ENCODE results near the gene YPEL1.
"Not testable (repeated sequence)": the region's sequence is repeated elsewhere in the genome, so short reads cannot be mapped to it uniquely, and the experiment has no call there.

The YPEL1 gene

DNA sequence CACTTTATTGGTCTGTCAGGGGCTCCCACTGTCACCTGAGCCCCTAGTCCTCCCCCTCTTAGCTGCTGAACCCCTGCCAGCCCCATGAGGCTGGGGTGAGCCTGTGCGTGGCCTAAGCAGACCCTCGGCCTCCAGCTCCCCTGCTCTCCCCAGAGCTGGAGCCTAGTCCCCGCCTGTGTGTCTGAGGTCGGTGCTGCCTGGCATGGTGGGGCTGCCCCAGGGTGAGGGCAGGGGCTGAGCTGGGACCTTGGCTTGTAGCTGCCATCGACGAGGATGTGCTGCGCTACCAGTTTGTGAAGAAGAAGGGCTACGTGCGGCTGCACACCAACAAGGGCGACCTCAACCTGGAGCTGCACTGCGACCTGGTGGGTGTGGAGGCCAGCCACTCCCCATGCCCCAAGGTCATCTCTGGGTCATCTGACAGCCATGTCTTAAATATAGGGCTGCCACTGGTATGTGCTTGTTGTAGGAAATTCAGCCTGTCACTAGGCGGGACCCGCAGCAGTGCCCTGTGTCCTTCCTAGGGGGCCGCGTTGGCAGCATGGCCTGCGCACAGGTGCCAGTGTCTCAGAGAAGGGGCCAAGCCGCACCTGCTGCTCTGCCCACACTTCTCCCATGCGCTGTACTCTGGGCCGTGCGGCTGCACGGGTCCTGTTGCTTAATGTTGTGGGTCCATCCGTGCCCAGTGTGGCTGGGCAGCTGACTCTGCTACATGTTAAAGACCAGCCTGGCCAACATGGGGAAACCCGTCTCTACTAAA lies 48.8 kb downstream of the YPEL1 start:
- in situ Hi-C loops (cut with HindIII; ENCODE audit: low sequenced_read_pairs), result no loop called here

DNA sequence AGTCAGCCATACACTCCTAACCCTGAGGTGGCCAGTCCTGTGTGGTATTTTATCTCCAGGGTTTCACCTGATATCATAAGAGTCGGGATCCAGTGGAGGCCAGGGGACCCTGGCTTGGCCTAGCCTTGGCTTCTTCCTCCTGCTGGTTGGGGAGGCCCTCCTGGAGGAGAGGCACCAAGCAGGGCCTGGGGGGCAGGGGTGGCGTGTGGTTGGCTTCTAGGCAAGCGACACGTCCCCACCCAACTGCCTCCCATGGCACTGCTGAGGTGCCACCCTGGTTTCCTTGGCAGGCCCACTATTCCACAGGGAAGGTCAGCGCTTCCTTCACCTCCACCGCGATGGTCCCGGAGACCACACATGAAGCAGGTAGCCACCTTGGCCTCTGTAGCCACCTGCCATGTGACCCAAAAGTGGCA lies 49.4 kb downstream of the YPEL1 start:
- in situ Hi-C loops (cut with HindIII; ENCODE audit: low sequenced_read_pairs), result no loop called here

DNA sequence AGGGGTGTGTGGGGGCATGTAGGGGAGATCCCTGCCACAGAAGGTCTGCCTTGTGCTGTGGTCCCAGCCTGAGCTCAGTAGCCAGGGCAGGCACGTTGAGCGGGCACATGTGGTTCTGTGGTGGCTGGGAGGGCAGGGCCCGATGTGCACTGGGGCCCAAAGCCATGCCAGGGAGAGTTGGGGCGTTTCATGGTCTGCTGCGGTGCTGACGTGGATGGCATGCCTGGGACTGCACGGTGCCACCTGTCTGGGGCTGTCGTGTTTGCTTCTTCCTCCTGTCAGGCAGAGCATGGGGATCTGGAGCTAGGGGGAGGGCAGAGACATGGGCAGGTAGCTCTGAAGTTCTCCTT lies 50.5 kb downstream of the YPEL1 start:
- in situ Hi-C loops (cut with HindIII; ENCODE audit: low sequenced_read_pairs), result no loop called here

DNA sequence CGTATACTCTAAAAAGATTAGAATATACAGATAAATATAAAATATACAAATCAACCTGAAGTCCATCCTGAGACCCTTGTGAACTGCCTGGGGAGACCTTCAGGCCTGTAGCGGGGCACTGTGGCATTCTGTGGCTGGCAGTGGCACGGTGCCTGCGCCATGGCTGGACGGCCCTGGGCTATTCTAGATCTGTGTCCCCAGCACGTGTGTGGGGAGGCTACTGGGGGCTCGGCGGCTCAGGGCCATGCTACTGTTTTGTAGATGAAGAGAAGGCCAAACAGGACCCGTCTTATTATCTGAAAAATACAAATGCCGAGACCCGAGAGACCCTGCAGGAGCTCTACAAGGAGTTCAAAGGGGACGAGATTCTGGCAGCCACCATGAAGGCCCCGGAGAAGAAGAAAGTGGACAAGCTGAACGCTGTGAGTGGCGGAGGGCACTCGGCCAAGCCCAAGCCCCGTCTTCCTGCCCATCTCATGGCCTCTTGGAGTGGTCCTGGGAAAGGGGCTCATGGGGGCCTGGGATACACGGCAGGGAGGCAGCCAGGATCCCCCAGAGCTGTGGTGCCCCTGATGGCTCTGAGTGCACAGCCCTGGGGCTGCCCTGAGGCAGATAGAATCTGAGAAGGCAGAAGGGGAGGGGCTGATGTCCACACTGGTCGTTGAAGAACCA lies 51.0 kb downstream of the YPEL1 start:
- in situ Hi-C loops (cut with HindIII; ENCODE audit: low sequenced_read_pairs), result no loop called here

DNA sequence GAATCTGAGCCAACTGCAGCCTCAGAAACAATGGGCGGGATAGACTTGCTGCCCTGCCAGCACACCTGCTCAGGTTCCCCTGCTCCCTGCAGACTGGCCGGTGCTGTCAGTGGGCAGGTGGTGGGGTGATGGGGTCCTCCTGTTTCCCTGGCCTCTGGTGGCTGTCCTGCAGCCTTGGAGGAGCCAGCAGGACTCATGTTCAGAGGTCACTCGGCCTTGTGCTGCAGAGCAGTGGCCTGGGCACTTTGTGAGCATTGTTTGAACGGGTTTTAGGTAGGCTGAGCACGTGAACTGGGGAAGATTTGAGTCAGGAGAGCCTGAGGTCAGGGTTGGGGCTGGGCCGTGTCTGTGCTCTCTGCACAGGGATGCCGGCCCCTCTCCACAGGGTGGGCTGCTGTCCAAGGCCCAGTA lies 52.2 kb downstream of the YPEL1 start:
- in situ Hi-C loops (cut with HindIII; ENCODE audit: low sequenced_read_pairs), result no loop called here

DNA sequence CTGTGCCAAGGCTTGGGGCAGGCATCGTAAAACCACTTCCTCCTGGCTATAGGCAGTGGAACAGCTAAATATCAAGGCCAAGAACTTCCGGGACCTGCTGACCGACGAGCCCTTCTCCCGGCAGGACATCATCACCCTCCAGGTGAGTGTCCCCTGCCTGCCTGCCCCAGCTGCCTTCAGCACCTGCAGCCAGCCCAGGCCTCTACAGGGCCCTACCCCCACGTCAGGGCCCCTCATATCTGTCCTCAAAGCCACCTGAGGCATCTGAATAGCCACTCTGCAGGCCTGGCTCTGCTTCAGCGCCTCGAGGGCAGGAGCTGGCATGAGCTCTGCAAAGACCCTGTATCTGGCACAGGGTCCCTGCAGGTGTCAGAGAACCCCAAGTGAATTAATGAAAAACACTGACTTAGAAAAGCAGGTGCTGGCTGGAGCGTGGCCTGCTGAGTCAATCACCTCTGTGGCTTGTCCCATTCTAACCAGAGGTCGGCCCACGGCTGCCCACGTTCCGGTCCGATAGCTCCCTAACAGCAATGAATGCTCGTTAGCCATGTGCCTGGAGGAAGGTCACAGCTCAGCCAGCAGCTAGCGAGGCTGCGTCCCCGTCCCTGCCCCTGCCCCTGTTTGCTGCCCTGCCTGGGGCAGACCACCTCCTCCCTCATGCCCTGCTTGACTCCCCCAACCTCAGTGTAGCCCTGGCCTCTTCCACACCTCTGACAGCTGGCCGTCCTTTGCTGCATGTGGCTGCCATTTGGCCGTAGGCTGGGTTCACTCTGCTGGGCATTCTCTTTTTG lies 53.0 kb downstream of the YPEL1 start:
- in situ Hi-C loops (cut with HindIII; ENCODE audit: low sequenced_read_pairs), result no loop called here

DNA sequence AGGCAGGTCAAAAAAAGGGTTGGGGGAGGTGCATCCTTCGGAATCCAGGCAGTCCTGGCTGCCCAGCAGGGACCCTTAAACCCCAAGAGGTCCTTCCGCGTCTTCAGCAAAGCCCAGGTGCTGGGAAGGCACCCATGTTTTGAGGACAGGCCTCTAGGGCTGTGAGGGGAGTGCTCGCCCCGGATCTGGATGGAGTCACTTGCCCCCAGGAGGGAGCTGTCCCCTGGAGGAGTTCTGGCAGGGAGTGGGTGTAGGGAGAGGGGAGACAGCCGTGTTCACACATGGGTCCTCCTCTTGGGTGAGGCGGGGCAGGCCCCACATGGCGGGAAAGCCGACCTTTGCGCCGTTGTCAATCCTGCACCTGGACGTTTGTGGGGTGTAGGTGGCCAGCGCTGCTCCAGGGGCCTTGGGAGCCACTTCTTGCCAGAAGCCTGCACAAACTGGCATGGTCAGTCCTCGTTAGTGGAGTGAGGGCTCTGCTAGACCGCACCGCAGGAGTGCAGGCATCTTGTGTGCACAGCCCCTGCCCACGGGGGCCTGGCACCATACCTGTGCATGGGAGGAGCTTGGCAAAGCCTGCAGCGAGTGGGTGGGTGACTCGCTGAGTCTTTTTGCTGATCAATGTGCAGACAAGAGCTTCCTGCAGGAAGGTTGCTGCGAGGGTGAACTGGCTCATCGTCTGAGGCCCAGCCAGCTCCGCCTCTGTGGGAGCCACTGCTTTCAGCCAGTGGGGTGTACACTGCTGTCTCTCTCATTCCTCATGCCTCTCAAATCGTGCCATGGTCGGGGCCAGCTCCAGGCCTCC lies 53.8 kb downstream of the YPEL1 start:
- in situ Hi-C loops (cut with HindIII; ENCODE audit: low sequenced_read_pairs), result no loop called here

DNA sequence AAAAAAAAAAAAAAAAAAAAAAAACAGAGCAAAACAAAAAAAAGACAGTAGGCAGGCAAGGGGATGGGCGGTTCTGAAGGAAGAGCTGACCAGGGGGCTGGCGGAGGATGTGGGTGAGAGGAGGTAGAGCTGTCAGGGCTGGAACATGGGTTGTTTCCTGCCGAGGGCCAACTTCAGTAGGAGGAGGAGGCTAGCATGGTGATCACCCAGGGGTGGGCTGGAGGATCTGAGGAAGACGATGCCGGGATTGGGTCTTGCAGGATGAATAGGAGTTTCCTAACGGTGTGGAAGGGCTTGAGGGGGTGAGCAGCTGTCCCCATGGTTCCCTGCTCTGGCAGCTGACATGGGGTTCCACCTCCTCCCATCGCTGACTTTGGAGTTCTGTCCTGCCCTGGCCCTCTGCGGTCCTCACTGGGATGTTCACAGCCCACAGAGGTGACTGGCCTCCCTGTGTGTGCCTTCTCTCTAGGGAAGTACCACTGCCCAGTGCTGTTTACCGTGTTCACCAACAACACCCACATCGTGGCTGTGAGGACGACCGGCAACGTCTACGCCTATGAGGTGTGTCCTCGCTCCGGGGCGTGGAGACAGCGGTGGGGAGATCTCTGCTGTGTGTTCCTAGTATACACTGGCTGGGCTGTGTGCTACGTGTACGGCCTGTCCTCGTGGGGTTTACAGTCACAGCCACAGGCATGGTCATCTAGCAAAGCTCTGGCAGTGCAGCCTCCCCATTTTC lies 54.6 kb downstream of the YPEL1 start:
- in situ Hi-C loops (cut with HindIII; ENCODE audit: low sequenced_read_pairs), result no loop called here

DNA sequence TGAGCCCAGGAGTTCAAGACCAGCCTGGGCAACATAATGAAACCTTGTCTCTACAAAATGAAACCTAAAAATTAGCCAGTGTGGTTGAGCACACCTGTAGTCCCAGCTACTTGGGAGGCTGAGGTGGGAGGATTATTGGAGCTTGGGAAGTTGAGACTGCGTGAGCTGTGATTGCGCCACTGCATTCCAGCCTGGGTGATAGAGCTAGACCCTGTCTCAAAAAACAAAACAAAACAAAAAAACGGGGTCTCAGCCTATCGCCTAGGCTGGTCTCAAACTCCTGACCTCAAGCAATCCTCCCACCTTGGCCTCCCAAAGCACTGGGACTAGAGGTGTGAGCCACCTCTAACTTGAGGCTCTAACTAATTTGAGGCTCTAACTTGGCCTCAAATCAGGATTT lies 56.2 kb downstream of the YPEL1 start:
- in situ Hi-C loops (cut with HindIII; ENCODE audit: low sequenced_read_pairs), result no loop called here

DNA sequence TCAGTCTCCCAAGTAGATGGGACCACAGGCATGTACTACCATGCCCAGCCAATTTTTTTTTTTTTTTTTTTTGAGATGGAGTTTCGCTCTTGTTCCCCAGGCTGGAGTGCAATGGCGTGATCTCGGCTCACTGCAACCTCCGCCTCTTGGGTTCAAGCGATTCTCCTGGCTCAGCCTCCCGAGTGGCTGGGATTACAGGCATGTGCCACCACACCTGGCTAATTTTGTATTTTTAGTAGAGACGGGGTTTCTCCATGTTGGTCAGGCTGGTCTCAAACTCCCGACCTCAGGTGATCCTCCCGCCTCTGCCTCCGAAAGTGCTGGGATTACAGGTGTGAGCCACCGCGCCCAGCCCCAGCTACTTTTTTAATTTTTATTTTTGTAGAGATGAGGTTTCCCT lies 56.8 kb downstream of the YPEL1 start:
- in situ Hi-C loops (cut with HindIII; ENCODE audit: low sequenced_read_pairs), result not testable (repeated sequence)

DNA sequence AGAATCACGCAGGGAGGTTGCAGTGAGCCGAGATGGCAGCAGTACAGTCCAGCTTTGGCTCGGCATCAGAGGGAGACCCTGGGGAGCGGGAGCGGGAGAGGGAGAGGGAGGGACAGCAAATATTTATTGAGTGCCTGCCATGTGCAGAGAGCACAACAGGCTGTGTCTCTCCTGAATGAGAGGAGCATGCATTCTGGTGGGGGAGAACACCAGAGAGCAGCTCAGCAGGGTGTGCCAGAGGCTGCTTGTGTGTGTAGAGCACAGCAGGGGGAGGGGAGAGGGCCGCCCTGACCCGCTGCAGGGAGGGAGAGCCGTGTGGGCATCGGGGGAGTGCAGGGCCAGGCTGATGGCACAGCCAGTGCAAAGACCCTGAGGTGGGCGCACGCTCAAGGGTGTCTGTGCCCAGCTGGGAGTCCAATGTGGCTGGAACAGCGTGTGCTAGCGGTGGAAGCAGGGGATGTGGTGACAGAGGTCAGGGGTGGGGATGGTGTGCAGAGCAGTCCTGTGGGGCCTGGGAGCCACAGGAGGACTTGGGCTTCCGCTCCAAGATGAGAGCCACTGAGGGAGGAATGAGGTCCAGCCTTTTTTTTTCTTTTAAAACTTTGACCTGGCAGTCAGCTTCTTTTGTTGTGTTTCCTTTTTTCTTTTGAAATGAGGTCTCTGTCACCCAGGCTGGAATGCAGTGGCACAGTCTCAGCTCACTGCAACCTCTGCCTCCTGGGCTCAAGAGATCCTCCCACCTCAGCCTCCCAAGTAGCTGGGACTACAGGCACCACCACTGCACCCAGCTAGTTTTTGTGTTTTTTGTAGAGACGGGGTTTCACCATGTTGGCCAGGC lies 57.8 kb downstream of the YPEL1 start:
- in situ Hi-C loops (cut with HindIII; ENCODE audit: low sequenced_read_pairs), result no loop called here

DNA sequence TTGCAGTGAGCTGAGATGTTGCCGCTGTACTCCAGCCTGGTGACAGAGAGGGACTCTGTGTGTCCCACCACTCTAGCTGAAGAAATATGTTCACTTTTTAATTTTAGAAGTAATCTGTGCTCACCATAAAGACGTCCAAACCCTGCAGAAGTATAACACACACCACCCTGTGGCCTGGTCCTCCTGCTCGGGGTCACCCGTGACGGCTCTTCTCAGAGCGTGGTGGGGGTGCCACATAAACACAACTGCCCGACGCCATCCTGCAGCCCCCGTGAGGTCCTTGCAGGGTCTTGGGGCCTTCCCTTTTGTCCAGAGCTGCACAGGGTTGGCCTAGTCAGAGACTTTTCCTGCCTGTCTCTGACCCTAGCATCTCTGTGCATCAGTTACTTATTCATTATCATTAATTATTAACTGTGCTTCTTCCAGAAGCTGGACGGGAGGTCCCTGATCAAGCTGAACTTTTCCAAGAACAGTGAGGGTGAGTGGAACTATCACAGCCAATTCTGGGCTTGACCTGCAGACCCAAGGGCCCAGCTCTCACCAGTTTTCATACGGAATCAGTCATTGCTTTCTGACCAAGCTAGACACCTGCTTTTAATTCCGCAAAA lies 60.9 kb downstream of the YPEL1 start:
- in situ Hi-C loops (cut with HindIII; ENCODE audit: low sequenced_read_pairs), result no loop called here

DNA sequence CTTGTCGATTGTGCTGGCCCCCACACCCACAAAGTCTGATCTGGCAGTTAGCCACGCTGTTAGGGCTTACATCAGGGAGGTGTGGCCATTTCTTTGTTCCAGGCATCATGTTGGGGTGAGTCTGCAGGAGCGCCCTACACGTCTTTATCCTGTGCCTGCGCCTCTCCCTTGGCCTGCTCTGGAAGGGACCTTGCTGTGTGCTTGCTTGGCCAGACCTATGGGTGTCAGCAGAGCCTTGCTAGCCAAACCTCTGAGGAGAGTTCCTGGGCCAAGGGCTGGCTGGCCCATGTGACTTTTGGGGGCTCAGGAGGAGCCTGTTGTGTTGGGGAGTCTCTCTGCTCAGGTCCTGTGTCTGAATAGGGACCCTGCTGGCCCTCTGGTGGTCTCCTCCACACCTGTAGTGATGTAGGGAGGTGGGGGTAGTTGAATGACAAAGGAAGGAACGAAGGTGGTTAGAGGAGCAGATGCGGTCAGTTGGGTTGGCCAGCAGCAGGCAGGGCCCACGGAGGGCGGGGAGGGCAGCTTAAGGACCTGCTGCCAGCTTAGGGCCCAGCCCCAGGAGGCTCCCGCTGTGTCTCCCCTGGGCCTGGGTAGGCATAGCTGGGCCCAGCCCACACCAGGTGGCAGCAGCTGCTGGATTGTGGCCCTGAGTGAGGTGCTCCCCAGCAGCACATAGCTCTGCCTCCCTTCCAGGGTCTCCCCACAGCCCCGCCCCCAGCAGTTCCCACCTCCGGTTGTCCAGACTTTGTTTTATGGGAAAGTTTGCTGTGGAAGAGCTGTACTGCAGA lies 61.9 kb downstream of the YPEL1 start:
- in situ Hi-C loops (cut with HindIII; ENCODE audit: low sequenced_read_pairs), result no loop called here

DNA sequence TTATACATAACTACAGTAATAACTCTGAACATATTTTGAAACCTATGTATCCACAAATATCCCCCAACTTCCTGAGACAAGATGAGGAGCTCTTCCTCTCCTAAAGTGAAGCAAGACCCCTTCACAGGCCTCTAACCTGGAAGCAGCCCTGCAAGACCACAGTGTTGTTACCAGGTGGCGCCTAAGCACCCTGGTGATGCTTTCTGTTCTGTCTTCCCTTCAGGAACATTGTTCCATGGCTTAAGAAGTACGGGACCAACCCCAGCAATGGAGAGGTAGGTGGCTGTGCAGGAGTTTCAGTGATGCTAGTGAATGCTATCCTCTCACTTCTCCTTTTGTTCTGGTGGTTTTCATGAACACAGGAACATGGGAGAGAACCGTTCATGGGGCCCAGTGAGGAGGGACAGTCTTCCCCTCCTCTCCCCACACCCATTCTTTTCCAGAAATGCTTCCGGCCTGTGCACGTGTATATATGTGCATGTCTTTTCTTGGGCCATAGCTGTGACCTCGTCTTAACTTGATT lies 63.4 kb downstream of the YPEL1 start:
- in situ Hi-C loops (cut with HindIII; ENCODE audit: low sequenced_read_pairs), result no loop called here

DNA sequence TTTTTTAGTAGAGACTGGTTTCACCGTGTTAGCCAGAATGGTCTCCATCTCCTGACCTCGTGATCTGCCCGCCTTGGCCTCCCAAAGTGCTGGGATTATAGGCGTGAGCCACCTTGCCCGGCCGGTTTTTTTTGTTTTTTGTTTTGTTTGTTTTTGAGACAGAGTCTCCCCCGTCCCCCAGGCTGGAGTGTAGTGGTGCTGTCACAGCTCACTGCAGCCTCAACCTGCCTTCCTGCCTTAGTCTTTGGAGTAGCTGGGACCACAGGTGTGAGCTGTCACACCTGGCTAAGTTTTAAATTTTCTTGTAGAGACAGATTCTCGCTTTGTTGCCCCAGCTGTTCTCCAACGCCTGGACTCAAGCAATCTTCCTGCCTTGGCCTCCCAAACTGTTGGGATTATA lies 66.6 kb downstream of the YPEL1 start:
- in situ Hi-C loops (cut with HindIII; ENCODE audit: low sequenced_read_pairs), result no loop called here

DNA sequence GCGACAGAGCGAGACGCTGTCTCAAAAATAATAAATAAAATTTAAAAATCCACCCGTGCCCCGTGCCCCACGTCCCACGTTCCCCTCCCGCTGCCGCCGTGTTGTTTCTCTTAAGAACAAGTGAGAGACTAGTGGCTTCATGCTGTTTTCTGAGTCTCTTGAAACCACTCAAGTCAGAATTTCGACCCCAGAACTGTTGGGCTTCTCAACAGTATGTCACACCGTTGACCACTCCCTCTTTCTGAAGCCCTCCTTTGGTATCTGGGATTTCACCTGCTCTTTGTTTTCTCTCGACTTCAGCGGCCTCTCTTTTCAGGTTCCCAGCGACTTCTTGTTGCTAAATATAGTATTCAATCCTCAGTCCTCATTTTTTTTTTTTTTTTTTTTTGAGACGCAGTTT lies 68.8 kb downstream of the YPEL1 start:
- in situ Hi-C loops (cut with HindIII; ENCODE audit: low sequenced_read_pairs), result no loop called here

DNA sequence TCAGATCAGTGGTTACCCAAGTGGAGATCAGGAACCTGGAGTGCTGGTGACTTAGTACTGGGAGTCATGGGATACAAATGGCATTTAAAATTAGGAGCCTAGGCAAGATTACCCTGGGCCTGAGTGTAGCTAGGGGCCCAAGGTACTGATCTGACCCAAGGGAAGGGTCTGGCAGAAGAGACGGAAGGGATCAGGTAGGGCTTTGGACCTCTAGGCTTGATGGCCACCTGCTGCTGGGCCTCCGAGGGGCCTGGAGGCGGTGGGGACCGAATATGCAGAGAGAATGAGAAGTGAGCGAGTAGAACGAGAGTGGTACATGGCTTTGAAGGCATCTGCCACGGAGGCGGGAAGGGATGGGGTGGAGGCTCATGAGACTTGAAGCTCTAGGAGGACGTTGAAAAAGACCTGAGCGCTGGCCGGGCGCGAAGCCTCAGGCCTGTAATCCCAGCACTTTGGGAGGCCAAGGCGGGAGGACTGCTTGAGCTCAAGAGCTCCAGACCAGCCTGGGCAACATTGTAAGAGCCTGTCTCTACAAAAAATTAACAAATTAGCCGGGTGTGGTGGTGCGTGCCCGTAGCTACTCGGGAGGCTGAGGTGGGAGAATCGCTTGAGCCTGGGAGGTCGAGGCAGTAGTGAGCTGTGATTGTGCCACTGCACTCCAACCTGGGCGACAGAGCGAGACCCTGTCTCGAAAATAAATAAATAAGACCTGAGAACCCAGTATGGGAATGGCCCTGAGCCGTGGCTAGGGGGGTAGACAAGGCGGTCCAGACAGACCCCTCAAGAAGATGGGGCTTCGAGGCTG lies 70.3 kb downstream of the YPEL1 start:
- in situ Hi-C loops (cut with HindIII; ENCODE audit: low sequenced_read_pairs), result no loop called here

Measured in DLD1 (cell line).